Adipose tissue (tissue), 3 donors: Measurements from ENCODE around the gene ENPP6. TPM values are rescaled to one million over a fixed set of nuclear protein-coding genes. Genes with fewer than 3 reads are reported as not detected.
"Not testable (repeated sequence)": the region's sequence is repeated elsewhere in the genome, so short reads cannot be mapped to it uniquely, and the experiment has no call there.

ENCODE experiments used
- H3K27ac ChIP-seq: one replicate; pipeline ENCODE4 v1.5.1; 2013; ENCODE audit warnings: low read depth, low read length
- WGBS, 3 donors: extraction: QIAGEN DNeasy Blood & Tissue Kit; methylation state at CpG; one replicate each; pipeline ENCODE4 v1.1.7; 2013; 5-methylcytosine and 5-hydroxymethylcytosine counted together
- polyA plus RNA-seq, 3 donors: library from polyadenylated mRNA; stranded (reverse); fragments of 200-250 nt; gene quantifications; one replicate each; pipeline ENCODE4 v1.2.3, GENCODE V29; 2013
- donor health status: healthy with polysubstance abuse.
- donor health status: Bipolar disorder and iron deficiency.
- donor health status: healthy.

The ENPP6 gene
- polyA plus RNA-seq, 3 donors: 0.02 to 0.11 (median 0.03) TPM

- H3K27ac ChIP-seq: no peak overlapping the region
- WGBS, 3 donors: 80 to 86% (median 83%) methylated on average over 5 of the region's 5 CpGs
These were observed 164.2 kb downstream of the ENPP6 start for GRCh38 chr4:184053434-184053833.

- H3K27ac ChIP-seq: no peak overlapping the region
- 83 to 86% (median 85%) methylated on average over 2 of the region's 2 CpGs for WGBS, 3 donors
These were observed 165.1 kb downstream of the ENPP6 start for GRCh38 chr4:184052616-184053015.

- WGBS, 3 donors: 95 to 99% (median 97%) methylated on average over 4 of the region's 4 CpGs
- not testable (repeated sequence) for H3K27ac ChIP-seq
These were observed 166.4 kb downstream of the ENPP6 start for GRCh38 chr4:184051262-184051661.

GRCh38 chr4:184046148-184046547, 171.5 kb downstream of the ENPP6 start:
- 68 to 89% (median 86%) methylated on average over 1 of the region's 1 CpG for WGBS, 3 donors
- no peak overlapping the region for H3K27ac ChIP-seq

GRCh38 chr4:184041156-184041555, 176.5 kb downstream of the ENPP6 start:
- 92 to 95% (median 95%) methylated on average over 10 of the region's 10 CpGs for WGBS, 3 donors

GRCh38 chr4:184039963-184040383, 177.7 kb downstream of the ENPP6 start:
- 11 to 37% (median 11%) methylated on average over 22 of the region's 22 CpGs for WGBS, 3 donors
- H3K27ac ChIP-seq: no peak overlapping the region

More at GRCh38 chr4:184041156-184041555, 176.5 kb downstream of the ENPP6 start:
- H3K27ac ChIP-seq: no peak overlapping the region
